Endothelial cell of umbilical vein (primary cell): ENCODE data around the gene NEK6.

ENCODE experiments used
- FOS ChIP-seq: IDR thresholded peaks from 2 replicates; pipeline ENCODE4 v1.6.1; 2011; ENCODE audit warnings: mild to moderate bottlenecking, low read length, moderate library complexity, borderline replicate concordance; ENCODE audit not compliant: insufficient read depth
- POLR2A ChIP-seq: IDR thresholded peaks from 2 replicates; pipeline ENCODE4 v1.6.1; 2012; ENCODE audit warnings: low read depth, mild to moderate bottlenecking, control low read depth, low read length

DNA sequence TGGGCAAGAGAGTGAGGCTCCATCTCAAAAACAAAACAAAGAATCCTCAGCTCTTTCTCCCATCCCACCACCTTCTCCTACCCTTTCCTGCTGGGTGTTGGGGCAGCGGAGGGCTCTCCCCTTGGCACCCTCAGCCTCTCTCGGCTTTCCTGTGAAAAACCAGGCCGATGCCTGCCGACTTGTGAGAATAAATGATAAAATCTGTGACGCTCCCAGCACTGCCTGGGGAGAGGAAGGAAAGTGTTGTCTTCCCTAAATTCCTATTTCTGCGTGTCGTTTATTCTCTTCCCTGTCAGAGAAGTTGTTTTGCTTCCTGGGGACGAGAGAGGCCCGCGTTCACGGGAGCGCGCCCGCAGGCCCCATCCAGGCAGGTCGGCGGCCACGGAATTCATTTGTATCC is 19.7 kb downstream of the NEK6 start:
- TF ChIP-seq FOS (no peak), POLR2A (no peak)
